Superior temporal gyrus (tissue), 1 donor: ENCODE measurements around the gene TBC1D17.
A peak's percentile ranks its signal among the peaks of the same experiment; 100 is the strongest.

Experiments
- DNase-seq: peaks from one replicate; pipeline ENCODE4 v3.0.0-alpha.2; 2016; ENCODE audit errors: extremely low spot score

TBC1D17 gene

DNA sequence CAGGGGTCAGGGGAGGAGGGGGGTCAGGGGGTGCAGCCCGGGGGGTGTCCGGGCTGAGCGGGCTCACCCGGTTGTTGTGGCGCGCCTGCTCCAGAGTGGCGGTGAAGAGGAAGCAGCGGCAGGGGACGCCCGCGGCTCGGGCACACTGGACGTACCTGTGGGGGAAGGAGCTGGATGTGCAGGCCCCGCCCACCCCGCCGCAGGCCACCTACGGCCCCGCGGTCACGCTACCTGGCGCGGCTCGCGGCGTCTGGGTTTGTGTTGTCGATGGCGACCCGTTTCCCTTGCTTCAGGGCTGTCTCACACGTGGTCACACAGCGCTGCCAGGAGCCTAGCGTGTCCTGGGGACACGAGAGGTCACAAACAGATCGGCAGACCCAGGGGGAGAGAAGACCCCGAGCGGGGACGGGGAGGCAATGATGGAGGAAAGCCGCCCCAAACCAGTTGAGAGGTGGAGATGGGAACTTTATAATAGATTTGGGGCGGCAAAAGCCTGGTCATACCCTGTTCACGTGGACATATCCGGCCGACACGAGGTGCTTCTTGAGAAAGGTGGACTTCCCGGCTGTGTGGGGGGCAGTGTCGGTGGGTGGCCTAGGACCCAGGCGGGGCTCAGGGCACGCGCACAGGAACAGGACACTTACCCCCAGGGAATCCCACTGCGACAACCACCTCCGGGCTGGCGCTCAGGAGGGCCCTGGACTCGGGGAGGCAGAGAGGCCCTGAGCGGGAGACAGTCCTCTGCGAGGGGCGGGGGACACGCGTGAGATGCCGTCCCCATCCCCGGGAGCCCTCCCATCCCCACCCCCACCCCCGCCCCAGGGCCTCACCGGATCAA is 15.7 kb upstream of the TBC1D17 start:
- no peak for DNase-seq

DNA sequence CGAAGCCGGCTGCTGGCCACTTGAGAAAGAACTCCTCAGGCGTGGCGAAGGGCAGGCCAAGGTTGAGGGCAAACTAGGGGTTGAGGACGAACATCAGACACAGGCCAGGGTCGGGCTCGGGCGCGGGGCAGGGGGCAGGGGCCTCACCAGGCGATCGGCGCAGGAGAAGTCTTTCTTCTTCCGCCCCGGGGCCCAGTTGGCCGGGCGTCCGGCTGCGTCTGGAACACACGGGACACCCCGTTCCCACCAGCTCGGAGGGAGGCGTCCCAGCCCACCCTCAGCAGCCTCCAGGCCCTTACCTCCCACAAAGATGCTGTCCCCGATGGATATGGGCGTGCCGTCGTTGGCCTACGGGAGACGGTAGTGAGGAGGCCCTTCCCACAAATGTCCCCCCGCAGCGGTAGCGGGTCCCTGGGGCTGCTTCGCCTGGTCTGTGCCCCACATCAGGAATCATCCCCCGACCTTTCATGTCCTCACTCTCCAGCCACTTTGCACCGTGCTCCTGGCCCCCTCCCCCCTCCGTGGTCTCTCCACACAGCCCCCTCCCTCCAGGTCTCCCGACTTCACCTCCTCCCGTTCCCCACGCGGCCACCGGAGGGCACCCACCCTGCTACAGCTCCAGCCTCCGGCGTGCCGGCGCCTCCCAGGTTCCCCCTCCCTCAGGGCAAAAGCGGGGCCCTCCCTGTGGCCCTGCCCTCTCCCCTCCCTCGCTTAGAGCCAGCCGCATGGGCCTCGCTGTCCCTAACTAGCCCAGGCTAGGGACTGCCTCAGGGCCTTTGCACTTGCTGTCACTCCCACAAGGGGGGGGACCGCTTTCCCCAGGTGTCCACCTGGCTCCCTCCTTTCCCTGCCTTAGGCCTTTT is 14.9 kb upstream of the TBC1D17 start:
- DNase-seq = no peak

DNA sequence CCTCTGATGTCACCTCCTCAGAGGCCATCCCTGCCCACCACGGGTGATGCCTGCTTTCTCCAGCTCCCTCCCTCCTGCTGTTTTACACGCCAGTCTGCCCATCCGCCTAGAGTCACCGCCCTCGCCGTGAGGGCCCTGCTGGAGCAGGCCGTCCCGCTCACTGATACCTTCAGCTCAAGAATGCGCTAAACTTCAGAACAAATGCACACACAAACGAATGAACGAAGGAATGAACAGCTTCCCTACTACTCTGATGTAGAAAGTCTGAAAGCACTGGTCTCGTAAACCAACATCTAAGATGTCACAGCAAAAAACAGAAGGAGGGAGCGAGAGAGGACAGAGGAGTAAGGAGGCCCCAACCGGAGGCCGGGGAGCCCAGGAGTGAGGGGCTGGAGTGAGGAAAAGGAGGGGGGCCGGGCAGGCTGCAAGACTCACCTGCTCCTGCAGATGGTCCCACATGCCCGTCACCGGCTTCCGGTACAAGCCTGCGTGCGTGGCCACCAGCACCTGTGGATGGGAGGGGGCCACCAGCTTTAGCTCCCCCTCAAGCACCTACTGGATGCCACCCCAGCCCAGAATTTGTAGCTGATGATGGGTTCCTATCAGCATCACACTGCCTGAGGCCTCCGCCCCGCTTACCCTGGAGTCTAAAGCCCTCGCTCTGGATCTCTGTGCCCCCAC is 14.1 kb upstream of the TBC1D17 start:
- no peak for DNase-seq

DNA sequence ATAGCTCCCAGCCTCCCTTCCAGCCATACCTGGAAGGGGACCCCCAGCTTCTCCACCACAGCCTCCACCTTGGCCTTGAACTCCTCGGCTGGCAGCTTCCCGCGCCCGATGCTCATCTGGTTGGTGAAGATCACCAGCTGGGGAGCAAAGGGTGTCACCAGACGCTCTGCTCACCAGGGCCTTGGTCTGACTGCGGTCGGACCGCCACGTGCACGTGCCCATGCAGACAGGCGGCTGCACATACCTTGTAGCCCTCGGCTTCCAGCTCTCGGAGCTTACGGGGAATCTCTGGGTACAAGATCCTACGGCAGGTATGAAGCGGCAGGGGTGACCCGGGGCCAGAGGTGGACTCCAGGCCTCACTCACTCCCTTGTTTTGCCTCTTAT is 13.6 kb upstream of the TBC1D17 start:
- no peak for DNase-seq

DNA sequence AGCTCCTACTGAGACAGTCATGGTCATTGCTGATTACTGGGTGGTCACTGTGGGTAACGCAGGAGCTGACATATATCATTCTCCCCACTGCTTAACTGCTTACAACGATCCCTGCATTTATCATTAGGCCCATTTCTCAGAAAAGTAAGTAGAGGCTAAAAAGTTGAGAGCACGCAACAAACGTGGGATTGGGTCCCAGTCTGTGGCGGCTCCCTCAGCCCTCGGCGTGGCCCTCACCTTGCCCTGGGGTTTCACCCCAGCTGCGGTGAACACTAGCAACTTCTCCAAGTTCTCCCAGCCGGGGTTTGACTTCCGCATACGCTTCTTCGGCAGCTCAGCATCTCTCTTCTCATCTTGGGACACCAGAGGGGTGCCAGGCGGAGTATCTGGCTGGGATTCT is 12.6 kb upstream of the TBC1D17 start:
- DNase-seq = no peak

DNA sequence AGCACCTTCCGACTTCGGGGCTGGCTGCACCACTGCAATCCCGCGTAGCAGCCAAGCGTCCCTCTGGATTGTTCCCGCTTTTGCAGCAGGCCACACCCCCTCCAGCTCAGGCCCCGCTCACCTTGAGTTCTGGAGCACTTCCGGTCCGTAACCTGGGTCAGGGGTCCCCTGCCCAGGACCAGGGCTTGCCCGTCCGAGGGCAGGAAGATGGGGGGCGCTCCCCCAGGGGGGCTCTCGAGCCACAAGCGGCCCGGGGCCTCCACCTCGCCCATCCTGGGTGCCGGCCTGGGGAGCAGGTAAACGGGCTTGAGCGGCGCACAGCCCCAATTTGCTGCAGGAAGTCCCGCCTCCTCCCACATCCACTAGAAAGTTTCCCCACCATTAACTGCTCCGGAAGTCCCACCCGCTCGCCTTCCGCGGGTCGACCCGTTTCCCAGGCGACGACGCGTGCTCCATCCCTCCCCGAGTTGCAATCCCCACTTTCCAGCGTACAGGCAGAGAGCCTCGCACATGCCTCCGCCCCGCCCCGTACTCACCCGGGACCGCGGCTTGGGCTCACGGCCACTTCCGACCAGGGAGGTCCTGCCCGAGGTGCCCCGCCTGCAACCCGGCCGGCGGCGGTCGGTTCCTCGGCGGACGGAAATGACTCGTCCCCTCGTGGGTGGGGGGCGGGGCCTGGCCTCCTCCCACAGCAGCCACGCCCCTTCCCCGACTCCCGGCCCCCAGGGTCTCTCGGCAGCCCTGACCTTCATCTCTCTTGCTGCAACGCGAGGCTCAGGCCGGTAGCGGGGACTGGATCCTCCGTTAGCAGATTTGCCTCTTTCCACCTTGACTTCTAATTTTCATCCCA is 10.3 kb upstream of the TBC1D17 start, which contains the start of gene PNKP:
Gene PNKP, minus strand, starts transcription at position 644 of the 850 bp plus-strand sequence. Its CDS starts 372 bp downstream, at position 272.
- DNase-seq = peak; percentile 92

DNA sequence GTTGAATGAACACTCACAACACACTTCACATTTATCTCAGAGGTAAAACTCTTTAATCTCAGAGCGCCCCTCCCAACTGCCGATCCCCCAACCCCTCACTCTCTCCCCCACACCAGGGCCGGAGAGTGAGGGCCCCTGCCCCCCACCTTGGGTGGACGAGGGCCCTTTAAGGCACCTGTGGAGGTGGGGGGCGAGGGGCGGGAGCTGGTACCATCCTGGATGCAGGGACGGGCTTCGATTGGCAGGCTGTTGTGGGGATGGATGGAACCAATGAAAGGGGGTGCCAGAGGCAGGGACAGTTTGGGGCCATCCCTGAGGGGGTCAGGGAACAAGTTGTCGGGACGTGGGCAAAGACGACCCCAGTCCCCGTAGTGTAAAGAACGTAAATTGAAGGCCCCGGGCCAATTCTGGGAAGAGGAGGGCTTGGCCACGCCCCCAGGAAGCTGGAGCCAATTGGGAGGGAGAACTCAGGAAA is 8.5 kb upstream of the TBC1D17 start:
- no peak for DNase-seq

DNA sequence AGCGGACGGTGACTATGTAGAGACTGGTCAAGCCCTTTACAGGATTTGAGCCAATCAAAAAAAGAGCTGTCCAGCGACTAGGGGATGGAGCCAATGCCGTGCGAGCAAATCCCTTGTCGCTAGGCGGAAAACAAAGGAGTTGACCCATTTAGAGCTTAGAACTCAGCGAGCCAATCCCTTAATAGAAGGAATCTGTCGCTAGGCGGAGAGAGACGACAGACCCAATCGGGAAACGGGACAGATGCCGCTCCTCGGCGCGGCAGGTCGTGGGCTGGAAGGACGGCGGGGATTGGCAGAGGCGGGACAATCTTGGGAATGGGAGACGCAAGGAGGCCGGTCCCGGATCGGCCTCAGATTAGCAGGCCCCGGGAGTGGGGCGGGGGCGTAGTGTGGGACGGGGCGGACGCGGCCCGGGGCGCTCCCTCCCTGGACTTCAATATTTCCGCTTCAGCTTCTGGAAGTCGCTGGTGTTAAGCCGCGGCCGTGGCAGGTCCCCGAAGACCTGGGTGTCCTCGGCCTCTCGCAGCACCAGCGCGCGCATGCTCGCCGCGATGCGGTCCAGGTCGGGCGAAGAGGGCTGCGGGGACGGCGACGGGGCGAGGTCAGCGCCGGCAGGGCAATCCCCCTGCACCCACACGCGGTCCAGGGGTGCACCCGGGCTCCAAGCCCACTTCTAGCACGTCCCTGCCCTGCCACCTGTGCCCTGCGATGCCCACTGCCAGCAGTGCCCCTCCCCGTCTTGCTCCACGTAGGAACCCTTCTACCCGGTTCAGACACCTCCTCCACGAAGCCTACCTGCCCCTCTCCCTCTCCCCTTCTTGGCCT is 7.8 kb upstream of the TBC1D17 start:
- DNase-seq = peak; percentile 100

DNA sequence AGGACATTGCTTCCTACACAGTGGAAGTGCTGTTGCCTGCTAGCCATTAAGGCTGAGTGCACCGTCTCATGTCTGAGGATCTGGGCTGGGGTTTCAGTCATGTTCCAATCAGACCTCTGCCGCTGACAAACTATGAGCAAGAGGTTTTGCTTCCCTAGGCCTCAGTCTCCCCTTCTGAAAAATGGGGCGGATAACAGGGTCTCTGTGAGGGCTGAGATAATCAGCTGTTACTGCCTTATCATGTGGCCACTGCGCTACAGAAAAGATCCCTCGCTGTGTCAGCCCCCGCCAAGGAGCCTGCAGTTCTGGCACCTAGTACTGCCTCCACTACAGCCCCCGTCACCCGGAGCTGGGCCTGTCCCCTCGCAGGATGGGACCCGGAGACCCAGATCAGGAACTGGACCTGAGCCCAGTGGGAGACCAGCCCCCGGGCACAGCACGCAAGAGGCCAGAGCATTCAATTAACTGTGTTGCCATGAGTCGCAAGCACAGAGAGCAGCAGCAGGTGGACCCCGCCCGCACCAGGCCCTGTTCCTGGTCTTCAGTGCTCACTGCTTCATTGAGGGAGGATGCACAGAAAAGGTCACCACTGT is 7.1 kb upstream of the TBC1D17 start:
- no peak for DNase-seq

DNA sequence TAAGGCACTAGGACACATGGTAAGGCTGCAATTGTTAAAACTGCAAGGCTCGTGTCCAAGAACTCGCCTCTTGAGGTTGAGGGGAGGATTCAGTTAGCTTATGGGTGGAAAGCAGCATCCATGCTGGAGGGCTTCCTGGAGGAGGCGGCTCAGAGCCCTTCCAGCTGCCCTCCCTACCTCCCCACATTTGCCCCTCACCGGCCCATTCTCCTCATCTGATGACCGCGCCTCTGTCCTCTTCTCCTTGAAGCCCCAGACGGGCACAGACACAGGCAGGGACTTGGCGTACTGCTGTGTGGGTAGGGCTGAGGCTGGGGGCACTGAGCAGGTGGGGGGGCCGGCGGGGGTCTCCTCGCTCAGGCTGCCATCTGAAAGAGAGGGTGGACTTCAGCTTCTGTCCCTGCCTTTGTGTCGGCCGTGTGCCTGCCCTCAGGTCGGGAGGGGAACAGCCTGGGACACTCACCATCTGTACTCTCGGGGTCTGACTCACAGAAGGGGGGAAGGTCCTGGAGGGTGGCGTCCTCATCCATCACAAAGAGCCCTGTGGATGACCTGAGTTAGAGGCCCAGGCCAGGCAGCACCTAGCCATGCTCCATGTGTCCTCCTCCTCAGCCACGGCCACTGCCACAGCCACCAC is 6.0 kb upstream of the TBC1D17 start:
- DNase-seq = no peak

DNA sequence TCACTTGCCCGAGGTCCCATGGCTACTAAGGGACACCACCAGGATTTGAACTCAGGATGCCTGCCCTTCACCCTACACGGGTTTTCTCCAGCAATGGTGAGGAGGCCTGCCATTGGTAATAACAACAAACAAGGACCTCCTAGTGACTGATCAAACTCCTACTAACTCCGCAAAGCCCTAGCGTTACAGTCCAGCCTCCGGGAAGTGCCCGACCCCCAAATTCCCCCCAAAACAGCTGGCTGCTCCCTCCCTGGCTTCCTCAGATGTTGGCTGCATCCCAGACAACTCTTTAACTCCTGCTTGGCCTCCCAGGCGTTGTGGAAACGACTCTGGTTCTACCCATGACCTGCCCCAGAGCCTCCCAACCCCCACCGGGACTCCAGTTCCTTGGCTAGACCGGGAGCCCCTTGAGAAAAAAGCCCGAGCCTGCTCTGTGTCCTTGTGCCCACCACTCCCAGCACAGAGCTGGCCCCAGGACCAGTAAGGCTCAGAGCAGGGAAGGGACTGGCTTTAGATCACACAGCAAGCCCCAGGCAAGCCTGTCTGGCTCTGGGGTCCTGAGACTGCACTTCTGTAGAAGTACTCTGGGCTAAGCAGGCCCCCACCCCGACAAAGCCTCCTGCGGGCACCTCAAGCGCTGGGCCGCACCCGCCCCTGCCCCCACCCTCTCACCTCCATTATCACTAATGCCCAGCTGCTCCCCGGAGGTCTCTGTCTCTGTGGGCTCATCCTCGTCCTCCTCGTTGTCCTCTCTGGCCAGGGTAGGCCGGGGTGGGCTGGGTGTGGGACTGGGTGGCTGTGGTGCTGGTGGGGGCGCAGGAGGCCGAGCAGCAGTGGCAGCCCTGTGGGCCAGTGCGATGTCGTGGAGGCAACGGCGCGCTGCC is 5.0 kb upstream of the TBC1D17 start:
- DNase-seq = no peak

DNA sequence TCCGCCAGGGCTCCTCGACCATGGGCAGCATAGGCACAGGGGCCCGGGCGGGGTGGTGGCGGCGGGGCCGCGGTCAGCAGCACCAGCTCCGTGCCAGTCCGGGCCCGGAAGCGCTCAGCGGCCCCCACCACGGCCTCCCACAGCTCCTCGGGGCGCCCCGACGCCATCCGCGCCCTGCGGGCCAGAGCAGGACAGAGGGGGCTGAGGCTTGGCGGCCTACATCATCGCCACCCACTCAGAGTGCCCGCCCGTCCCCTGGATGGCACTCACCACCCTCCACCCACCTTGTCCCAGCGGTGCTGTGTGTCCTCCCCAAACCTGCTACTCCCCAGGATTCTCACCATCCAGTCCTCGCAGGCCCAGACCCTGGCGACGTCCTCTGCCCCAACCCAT is 4.4 kb upstream of the TBC1D17 start:
- DNase-seq = no peak

DNA sequence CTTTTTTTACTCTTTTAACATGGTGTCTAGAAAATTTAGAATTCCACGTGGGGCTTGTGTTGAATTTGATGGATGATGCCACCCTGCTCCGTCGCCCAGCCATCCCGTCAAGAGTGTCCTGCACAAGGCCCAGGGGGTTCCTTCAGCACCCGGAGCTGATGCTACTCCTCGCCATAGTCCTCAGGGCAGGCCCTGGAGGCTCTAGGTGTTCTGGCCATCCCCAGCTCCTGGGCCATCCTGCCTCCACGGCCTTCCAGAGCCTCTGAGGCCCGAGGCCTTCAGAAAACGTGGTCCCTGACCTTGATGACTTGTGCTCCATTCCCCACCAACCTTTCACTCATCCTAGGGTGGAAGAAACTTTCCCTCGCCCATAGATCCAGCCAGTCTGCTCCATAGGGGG is 3.7 kb upstream of the TBC1D17 start:
- DNase-seq = no peak

DNA sequence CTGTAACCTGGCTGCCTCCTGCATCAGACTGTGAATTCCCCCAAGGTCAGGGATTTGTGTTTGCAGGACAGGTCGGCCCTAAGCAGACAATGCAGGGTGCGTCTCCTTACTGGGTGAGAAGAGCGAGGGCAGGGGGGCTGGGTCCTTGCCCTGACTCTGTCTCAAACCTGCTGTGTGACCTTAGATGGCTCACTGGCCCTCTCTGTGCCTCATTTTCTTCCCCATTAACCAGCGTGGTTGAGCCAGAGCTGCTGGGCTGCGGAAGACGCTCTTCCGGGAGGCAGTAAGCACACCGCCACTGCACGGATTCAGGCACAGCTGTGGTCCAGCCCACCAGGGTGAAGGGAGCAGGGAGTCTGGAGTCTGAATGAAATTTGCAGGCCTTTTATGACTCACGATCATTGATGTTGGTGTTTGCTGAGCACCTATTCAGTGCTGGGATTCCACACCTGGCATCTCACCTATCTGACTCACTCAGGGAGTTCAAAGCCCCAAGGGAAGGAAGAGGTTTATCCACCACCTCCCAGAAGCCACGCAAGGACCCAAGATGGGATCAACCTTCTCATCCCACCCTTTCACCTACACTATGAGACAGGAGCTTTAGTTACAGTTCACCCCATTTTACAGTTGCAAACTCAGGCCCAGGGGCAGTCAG is 2.9 kb upstream of the TBC1D17 start:
- DNase-seq = no peak

DNA sequence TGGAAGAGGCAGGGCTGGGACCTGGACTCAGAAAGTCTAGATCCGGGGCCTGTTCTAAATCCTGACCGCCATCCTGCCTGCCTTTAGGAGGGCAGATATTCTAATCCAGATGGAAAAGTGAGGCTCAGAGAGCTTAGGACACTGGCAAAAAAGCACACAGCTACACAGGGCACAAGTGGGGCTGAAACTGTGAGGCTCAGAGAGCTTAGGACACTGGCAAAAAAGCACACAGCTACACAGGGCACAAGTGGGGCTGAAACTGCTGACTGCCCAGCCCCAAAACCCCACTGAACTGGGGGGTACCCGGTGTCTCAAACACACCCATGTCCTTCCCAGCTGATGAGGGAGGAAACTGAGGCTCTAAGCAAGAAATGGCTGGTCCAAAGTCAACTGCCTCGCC is 2.3 kb upstream of the TBC1D17 start:
- no peak for DNase-seq

DNA sequence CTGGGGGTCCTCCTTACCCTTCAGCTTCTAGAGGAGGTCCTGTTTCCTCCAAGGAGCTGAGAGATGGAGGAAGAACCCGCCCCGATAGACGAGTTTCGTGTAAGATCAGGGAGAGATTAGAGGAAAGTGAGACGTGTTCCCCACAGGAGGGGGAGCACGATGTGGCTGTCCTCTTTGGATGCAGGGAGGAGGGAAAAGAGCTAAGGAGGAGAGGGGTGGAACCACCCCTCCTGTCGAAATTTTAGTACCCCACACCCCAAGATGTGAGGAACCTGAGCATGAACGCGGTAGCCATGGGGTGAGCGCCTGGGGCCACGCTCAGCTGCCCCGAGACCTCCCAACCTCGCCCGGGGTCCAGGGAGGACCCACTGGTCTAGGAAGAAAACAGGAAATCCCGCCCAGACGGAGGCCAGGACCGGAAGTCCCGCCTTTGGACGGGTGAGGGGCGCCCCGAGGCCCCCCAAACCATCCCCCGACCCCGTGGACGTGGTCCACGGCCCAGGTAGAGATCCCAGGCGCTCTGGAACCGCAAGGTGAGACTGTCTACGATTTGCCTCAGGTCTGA is 1.6 kb upstream of the TBC1D17 start:
- peak; percentile 73 for DNase-seq

DNA sequence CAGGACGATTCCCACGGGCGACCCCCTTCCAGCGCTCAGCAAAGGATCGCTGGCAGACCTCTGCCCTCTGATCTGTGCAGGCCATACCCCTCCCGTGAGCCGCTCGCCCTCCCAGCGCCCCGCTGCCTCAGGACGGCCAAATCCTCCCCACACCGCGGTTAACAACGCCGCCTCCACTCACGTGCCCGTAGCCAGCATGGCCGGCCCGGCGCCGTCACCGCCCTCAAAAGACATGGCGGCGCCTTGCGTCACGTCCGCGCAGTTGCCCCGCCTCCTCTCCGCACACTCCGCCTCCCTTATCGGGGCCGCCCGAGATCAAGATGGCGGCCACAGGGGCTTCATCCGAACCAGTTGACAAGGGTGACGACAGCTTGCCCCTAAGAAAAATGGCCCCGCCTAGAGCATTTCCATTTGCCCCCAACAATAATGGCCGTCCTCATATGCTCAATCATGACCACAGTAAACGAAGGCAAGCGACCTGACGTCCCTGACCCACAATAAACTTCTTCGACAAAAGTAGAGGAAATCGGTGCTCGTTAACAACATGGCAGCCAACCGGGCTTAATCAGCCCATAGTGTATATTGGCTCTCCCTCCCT is 981 bp upstream of the TBC1D17 start:
- peak; percentile 99 for DNase-seq
